WTC11 (cell line): ENCODE data around the gene DBH.

Experiments used
- ATF1 ChIP-seq: sonication (generic); formaldehyde crosslinking; IDR thresholded peaks from 2 replicates; pipeline ENCODE4 v1.8.1; 2023; ENCODE audit warnings: mild to moderate bottlenecking, moderate library complexity, missing genetic modification reagents
- EMX1 ChIP-seq: fragments of 250-450 bp; sonication (Bioruptor Pico); IDR thresholded peaks from 2 replicates; pipeline ENCODE4 v1.8.0; 2021; ENCODE audit warnings: mild to moderate bottlenecking
- FOXJ3 ChIP-seq: sonication (generic); formaldehyde crosslinking; IDR thresholded peaks from 2 replicates; pipeline ENCODE4 v1.9.0; 2021; ENCODE audit warnings: missing genetic modification reagents, mild to moderate bottlenecking, borderline replicate concordance
- ZBTB21 ChIP-seq: sonication (generic); formaldehyde crosslinking; IDR thresholded peaks from 2 replicates; pipeline ENCODE4 v1.8.1; 2023; ENCODE audit warnings: mild to moderate bottlenecking, missing genetic modification reagents, borderline replicate concordance
- TF ChIP-seq, protein P1 (sequence below): fragments of 200-600 bp; IDR thresholded peaks from 2 replicates; pipeline ENCODE4 v1.8.0; 2022; ENCODE audit warnings: antibody characterized with exemption
- TF ChIP-seq, protein P2 (sequence below): sonication (generic); formaldehyde crosslinking; IDR thresholded peaks from 2 replicates; pipeline ENCODE4 v1.8.0; 2022; ENCODE audit warnings: mild to moderate bottlenecking, missing genetic modification reagents

DNA sequence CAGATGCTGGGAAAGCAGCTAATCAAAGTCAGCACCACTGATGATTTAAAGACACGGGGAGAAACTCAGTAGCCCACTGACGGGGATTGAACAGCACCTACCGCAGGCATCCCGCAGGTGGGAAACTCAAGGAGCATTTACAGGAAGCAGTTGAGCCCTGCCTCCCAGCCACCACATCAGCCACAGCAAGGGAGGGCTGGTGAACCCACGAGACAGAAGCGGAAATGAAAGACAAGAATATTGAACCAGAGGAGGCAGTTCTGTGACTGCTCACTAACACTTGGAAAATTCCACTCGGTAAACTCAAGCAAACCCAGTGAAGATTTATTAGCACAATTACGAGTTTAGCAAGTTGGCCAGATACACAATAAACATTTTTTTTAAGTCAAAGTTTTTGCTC, 16.4 kb upstream of the DBH start:
- no peak for TF ChIP-seq FOXJ3 (CRISPR knock-in tag)
- no peak for TF ChIP-seq EMX1 (CRISPR knock-in tag)
- TF ChIP-seq, protein P1, sequence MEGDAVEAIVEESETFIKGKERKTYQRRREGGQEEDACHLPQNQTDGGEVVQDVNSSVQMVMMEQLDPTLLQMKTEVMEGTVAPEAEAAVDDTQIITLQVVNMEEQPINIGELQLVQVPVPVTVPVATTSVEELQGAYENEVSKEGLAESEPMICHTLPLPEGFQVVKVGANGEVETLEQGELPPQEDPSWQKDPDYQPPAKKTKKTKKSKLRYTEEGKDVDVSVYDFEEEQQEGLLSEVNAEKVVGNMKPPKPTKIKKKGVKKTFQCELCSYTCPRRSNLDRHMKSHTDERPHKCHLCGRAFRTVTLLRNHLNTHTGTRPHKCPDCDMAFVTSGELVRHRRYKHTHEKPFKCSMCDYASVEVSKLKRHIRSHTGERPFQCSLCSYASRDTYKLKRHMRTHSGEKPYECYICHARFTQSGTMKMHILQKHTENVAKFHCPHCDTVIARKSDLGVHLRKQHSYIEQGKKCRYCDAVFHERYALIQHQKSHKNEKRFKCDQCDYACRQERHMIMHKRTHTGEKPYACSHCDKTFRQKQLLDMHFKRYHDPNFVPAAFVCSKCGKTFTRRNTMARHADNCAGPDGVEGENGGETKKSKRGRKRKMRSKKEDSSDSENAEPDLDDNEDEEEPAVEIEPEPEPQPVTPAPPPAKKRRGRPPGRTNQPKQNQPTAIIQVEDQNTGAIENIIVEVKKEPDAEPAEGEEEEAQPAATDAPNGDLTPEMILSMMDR: no peak
- TF ChIP-seq, protein P2, sequence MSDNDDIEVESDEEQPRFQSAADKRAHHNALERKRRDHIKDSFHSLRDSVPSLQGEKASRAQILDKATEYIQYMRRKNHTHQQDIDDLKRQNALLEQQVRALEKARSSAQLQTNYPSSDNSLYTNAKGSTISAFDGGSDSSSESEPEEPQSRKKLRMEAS (CRISPR knock-in tag): no peak
- no peak for TF ChIP-seq ATF1 (CRISPR knock-in tag)
- no peak for TF ChIP-seq ZBTB21 (CRISPR knock-in tag)
